ENCODE data around the gene RGS1.
A peak's percentile ranks its signal among the peaks of the same experiment; 100 is the strongest.

Gene RGS1

GRCh38 chr1:192584866-192585265 lies 9.3 kb downstream of the RGS1 start:
- DNase-seq = no peak

GRCh38 chr1:192587386-192588266 lies 12.1 kb downstream of the RGS1 start:
- DNase-seq = no peak

- DNase-seq = no peak
These were observed 13.0 kb downstream of the RGS1 start for GRCh38 chr1:192588546-192588945.

GRCh38 chr1:192589813-192590212 lies 14.2 kb downstream of the RGS1 start:
- no peak for DNase-seq

GRCh38 chr1:192592517-192592916 lies 16.9 kb downstream of the RGS1 start:
- DNase-seq = no peak

- no peak for DNase-seq
These were observed 17.6 kb downstream of the RGS1 start for GRCh38 chr1:192592981-192593708.

GRCh38 chr1:192595299-192595698 lies 19.7 kb downstream of the RGS1 start:
- no peak for DNase-seq

GRCh38 chr1:192598589-192598988 lies 23.0 kb downstream of the RGS1 start:
- DNase-seq = no peak

GRCh38 chr1:192600275-192600674 lies 24.7 kb downstream of the RGS1 start:
- no peak for DNase-seq

GRCh38 chr1:192601143-192601542 lies 25.6 kb downstream of the RGS1 start:
- no peak for DNase-seq

GRCh38 chr1:192601567-192601966 lies 26.0 kb downstream of the RGS1 start:
- no peak for DNase-seq

GRCh38 chr1:192602757-192603156 lies 27.2 kb downstream of the RGS1 start:
- DNase-seq = no peak

GRCh38 chr1:192603218-192603787 lies 27.7 kb downstream of the RGS1 start:
- no peak for DNase-seq

- peak; percentile 51 for DNase-seq
These were observed 29.5 kb downstream of the RGS1 start for GRCh38 chr1:192604979-192605620.

- no peak for DNase-seq
These were observed 33.1 kb downstream of the RGS1 start for GRCh38 chr1:192608671-192609070.

- DNase-seq = peak; percentile 57
These were observed 33.8 kb downstream of the RGS1 start for GRCh38 chr1:192609110-192610079.

GRCh38 chr1:192610112-192610889 lies 34.7 kb downstream of the RGS1 start:
- DNase-seq = peak; percentile 52

- DNase-seq = no peak
These were observed 39.5 kb downstream of the RGS1 start for GRCh38 chr1:192615055-192615454.

GRCh38 chr1:192620071-192620635 lies 44.6 kb downstream of the RGS1 start:
- no peak for DNase-seq

GRCh38 chr1:192626366-192627179 lies 51.0 kb downstream of the RGS1 start:
- no peak for DNase-seq

Measured in hematopoietic multipotent progenitor cell treated with erythropoietin and hydrocortisone succinate and interleukin-3 and kit ligand, for 8 days (in vitro differentiated cells).